WTC11 (cell line): Measurements from ENCODE around the gene ENPP7.

ENCODE experiments used
- ESRRA ChIP-seq: sonication (generic); formaldehyde crosslinking; IDR thresholded peaks from 2 replicates; pipeline ENCODE4 v1.8.1; 2022; ENCODE audit warnings: mild to moderate bottlenecking, missing genetic modification reagents, borderline replicate concordance
- HMGA2 ChIP-seq: fragments of 250-450 bp; sonication (Bioruptor Pico); IDR thresholded peaks from 2 replicates; pipeline ENCODE4 v1.4.0; 2021; ENCODE audit warnings: mild to moderate bottlenecking, moderate library complexity
- TF ChIP-seq, protein P1 (sequence below): sonication (generic); formaldehyde crosslinking; IDR thresholded peaks from 2 replicates; pipeline ENCODE4 v1.8.1; 2023; ENCODE audit warnings: mild to moderate bottlenecking, missing genetic modification reagents
- TF ChIP-seq, protein P2 (sequence below): fragments of 200-600 bp; IDR thresholded peaks from 2 replicates; pipeline ENCODE4 v1.8.0; 2022; ENCODE audit warnings: antibody characterized with exemption
- TF ChIP-seq, protein P3 (sequence below): sonication (generic); formaldehyde crosslinking; IDR thresholded peaks from 2 replicates; pipeline ENCODE4 v1.8.0; 2023; ENCODE audit warnings: missing genetic modification reagents

DNA sequence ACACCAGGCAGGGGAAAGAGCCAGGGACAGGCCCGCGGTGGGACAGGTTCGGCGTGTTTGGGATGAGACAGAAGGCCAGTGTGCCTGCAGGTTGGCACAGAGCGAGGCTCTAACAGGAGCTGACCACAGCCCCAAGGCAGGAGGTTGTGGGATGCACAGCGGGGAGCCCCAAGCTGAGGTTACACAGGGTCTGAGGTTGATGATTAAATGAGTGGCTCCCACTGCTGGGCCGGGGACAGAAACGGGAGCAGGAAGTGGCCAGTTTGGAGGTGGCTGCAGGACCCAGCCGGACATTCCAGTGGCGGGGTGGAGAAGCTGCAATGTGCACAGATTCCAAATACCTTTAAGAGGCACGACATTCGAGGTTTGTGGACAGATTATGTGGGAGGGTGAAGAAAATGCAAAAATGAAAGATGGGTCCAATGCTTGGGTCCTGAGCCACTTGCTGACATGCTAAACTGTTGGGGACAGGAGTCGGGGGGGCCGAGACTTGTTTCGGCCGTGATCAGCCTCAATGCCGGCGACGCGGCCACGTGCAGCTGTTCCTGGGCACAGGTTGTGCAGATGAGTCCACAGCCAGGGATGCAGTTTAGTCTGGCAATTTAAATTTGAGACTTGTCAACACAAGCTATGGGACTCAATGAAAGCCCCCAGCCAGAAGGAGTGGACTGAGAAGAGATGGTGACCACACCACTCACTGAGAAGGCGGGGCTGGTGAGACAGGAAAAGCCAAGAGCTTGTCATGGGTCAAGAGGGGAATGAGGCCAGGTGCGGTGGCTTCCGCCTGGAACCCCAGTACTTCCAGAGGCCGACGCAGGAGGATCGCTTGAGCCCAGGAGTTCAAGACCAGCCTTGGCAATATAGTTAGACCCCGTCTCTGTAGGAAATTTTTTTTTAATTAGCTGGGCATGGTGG is 8.7 kb downstream of the ENPP7 start:
- TF ChIP-seq, protein P1, sequence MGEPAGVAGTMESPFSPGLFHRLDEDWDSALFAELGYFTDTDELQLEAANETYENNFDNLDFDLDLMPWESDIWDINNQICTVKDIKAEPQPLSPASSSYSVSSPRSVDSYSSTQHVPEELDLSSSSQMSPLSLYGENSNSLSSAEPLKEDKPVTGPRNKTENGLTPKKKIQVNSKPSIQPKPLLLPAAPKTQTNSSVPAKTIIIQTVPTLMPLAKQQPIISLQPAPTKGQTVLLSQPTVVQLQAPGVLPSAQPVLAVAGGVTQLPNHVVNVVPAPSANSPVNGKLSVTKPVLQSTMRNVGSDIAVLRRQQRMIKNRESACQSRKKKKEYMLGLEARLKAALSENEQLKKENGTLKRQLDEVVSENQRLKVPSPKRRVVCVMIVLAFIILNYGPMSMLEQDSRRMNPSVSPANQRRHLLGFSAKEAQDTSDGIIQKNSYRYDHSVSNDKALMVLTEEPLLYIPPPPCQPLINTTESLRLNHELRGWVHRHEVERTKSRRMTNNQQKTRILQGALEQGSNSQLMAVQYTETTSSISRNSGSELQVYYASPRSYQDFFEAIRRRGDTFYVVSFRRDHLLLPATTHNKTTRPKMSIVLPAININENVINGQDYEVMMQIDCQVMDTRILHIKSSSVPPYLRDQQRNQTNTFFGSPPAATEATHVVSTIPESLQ (CRISPR knock-in tag) = no peak
- TF ChIP-seq HMGA2 (CRISPR knock-in tag) (no peak), ESRRA (CRISPR knock-in tag) (no peak)
- TF ChIP-seq, protein P2, sequence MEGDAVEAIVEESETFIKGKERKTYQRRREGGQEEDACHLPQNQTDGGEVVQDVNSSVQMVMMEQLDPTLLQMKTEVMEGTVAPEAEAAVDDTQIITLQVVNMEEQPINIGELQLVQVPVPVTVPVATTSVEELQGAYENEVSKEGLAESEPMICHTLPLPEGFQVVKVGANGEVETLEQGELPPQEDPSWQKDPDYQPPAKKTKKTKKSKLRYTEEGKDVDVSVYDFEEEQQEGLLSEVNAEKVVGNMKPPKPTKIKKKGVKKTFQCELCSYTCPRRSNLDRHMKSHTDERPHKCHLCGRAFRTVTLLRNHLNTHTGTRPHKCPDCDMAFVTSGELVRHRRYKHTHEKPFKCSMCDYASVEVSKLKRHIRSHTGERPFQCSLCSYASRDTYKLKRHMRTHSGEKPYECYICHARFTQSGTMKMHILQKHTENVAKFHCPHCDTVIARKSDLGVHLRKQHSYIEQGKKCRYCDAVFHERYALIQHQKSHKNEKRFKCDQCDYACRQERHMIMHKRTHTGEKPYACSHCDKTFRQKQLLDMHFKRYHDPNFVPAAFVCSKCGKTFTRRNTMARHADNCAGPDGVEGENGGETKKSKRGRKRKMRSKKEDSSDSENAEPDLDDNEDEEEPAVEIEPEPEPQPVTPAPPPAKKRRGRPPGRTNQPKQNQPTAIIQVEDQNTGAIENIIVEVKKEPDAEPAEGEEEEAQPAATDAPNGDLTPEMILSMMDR = no peak
- TF ChIP-seq, protein P3, sequence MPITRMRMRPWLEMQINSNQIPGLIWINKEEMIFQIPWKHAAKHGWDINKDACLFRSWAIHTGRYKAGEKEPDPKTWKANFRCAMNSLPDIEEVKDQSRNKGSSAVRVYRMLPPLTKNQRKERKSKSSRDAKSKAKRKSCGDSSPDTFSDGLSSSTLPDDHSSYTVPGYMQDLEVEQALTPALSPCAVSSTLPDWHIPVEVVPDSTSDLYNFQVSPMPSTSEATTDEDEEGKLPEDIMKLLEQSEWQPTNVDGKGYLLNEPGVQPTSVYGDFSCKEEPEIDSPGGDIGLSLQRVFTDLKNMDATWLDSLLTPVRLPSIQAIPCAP (CRISPR knock-in tag) = no peak
